Measurements from ENCODE around the gene CYTH2. TPM values are rescaled to one million over a fixed set of nuclear protein-coding genes. Genes with fewer than 3 reads are reported as not detected.

CYTH2 gene
- total and polyA plus RNA-seq, 9 of the 15 experiments (the other 6 are each of a cell fraction or from before 2014, with no cell fraction given): 1.8 to 45.2 (median 23.8) TPM

- no peak for TF ChIP-seq TEAD2 (tag; IDR thresholded peaks at IDR 0.05)
- TF ChIP-seq ZBTB11 (CRISPR knock-in tag; IDR thresholded peaks at IDR 0.05): peak in 2 of 3 experiments; percentile 24 to 89; a peak in 2 of 6 replicates
- no peak for TF ChIP-seq MAFK (IDR thresholded peaks at IDR 0.05; ENCODE audit: low read length)
- peak; percentile 70 for TF ChIP-seq HMGN3 (IDR thresholded peaks at IDR 0.05; ENCODE audit: borderline replicate concordance, extremely low read depth, insufficient read length, low read depth, low read length)
- no peak for TF ChIP-seq ZNF3 (CRISPR knock-in tag; IDR thresholded peaks at IDR 0.05)
- TF ChIP-seq NR4A1 (CRISPR knock-in tag; IDR thresholded peaks at IDR 0.05): no peak
- TF ChIP-seq NR4A1 (tag; IDR thresholded peaks at IDR 0.05): no peak
- 0 out of 2 replicates have a peak, but pooled peaks have one; percentile 18 for TF ChIP-seq GMEB1 (CRISPR knock-in tag; IDR thresholded peaks at IDR 0.05)
- 0 out of 2 replicates have a peak, but pooled peaks have one; percentile 2 for TF ChIP-seq EP300 (IDR thresholded peaks at IDR 0.05; ENCODE audit: low read length)
- TF ChIP-seq ZNF217 (CRISPR knock-in tag; IDR thresholded peaks at IDR 0.05): no peak
- no peak for TF ChIP-seq ZNF274 (IDR thresholded peaks at IDR 0.05; ENCODE audit: borderline replicate concordance, low read depth, low read length)
- TF ChIP-seq TOE1 (IDR thresholded peaks at IDR 0.05; ENCODE audit: borderline replicate concordance): 0 out of 2 replicates have a peak, but pooled peaks have one; percentile 18
- TF ChIP-seq TOE1 (CRISPR knock-in tag; IDR thresholded peaks at IDR 0.05; ENCODE audit: borderline replicate concordance, low read depth): no peak
- no peak for TF ChIP-seq IRF1 (CRISPR knock-in tag; IDR thresholded peaks at IDR 0.05; ENCODE audit: borderline replicate concordance)
- no peak for TF ChIP-seq HNRNPL (IDR thresholded peaks at IDR 0.05; ENCODE audit: low read depth, low read length)
- peak; percentile 94 for TF ChIP-seq ZNF143 (CRISPR knock-in tag; IDR thresholded peaks at IDR 0.05)
- TF ChIP-seq NR2C2 (CRISPR knock-in tag; IDR thresholded peaks at IDR 0.05): 0 out of 2 replicates have a peak, but pooled peaks have one; percentile 54
- TF ChIP-seq NR2C2 (tag; IDR thresholded peaks at IDR 0.05): peak; percentile 90
- peak; percentile 95 for TF ChIP-seq GABPB1 (CRISPR knock-in tag; IDR thresholded peaks at IDR 0.05)
- no peak for TF ChIP-seq ZSCAN32 (CRISPR knock-in tag; IDR thresholded peaks at IDR 0.05)
- TF ChIP-seq JUNB (CRISPR knock-in tag; conservative IDR thresholded peaks at IDR 0.05): no peak
- peak; percentile 73 for TF ChIP-seq DIDO1 (tag; IDR thresholded peaks at IDR 0.05; ENCODE audit: low read depth)
Measured at GRCh38 chr19:48445606-48446481, 23.3 kb upstream of the CYTH2 start, which contains the start of gene GRWD1 (continued).

All from K562 (cell line).